ENCODE measurements around the gene LY6G6D. TPM values are rescaled to one million over a fixed set of nuclear protein-coding genes. Genes with fewer than 3 reads are reported as not detected.

Gene LY6G6D
- total RNA-seq, 2 donors from 2014 or later: not detected

DNA sequence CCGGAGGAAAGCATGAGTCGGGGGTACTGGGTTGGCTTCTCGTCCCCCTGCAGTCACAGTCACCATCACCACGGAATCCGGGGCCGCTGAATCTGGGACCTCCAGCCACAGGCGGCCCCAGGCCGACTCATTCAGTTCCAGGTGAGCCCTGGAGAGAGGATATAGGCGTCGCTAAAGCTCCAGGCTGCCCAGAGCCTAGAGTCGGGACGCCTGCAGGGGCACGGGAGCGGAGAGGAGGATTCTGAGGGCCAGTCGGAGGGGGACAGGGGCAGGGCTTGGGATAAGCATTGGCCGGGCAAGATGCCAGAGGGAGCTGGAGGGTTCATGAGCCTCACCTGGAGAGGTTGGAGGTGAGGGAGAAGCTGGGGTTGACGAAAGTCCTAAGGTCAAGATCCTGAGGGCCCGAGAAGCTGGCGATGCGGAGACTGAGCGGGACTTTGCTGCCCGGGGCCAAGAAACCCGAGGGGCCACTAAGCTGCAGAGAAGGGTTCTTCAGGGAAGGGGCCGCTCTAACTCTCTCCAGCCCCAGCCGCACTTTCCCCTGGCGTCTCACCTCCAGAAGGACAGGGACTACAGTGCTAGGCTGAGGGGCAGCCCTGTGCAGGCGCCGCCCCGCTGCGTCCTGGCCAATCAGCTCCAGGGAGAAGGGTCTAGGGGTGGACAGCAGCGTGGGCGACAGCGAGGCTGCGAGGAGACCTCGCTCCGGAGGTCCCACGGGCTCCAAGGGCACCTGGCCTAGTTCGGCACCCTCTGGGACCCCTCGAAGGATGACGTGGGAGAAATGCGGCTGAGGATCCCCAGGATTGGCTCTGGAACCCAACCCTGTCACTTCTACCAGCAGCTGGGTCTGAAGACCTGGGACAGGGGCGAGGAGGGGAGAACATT lies 51.0 kb downstream of the LY6G6D start:
- Histone ChIP-seq H3K27me3 (replicated peaks; ENCODE audit: insufficient read depth) (no peaks in the 10 kb centered on the region), H3K36me3 (no peaks in the 10 kb centered on the region), H3K9me3 (no peaks in the 10 kb centered on the region), H3K4me3 (peak overlapping the region in 1 of 2 donors; percentile 15), H3K27ac (no peak overlapping the region), H3K4me1 (replicated peaks) (no peaks in the 10 kb centered on the region)
- intact Hi-C loops (cut with DNase I): no loop called here
- 37% methylated on average over 42 of the region's 42 CpGs for WGBS
- TF ChIP-seq, protein P1, sequence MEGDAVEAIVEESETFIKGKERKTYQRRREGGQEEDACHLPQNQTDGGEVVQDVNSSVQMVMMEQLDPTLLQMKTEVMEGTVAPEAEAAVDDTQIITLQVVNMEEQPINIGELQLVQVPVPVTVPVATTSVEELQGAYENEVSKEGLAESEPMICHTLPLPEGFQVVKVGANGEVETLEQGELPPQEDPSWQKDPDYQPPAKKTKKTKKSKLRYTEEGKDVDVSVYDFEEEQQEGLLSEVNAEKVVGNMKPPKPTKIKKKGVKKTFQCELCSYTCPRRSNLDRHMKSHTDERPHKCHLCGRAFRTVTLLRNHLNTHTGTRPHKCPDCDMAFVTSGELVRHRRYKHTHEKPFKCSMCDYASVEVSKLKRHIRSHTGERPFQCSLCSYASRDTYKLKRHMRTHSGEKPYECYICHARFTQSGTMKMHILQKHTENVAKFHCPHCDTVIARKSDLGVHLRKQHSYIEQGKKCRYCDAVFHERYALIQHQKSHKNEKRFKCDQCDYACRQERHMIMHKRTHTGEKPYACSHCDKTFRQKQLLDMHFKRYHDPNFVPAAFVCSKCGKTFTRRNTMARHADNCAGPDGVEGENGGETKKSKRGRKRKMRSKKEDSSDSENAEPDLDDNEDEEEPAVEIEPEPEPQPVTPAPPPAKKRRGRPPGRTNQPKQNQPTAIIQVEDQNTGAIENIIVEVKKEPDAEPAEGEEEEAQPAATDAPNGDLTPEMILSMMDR (IDR thresholded peaks at IDR 0.05): no peak
- no peak for TF ChIP-seq POLR2A (IDR thresholded peaks at IDR 0.05)
- TF ChIP-seq POLR2AphosphoS5 (IDR thresholded peaks at IDR 0.05): no peak
- no peak for DNase-seq (ENCODE audit: low spot score)

DNA sequence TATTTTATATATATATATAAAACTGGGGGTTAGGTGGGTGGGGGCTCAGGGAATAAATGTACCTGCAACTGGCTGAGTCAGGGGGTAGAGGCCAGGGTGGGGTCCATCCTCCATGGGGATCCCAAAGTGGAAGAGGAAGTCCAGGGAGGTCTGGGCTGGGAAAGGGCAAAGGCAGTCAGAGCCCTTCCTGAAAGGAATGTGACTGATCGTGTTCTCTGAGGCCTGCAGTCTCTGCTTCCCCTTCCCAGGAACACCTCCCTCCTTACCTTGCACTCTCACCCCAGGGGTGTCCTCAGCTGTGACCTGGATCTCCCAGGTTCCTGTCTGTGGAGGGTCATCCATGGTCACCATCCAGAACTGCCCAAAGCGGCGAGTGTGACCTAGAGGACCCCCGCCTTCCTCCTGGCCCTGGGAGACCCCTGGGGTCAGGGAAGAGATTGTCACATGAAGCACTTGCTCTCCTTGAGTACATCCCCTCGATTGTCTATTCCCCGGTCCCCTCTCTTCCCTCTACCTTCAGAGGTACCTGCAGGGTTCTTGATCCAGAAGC lies 52.0 kb downstream of the LY6G6D start:
- DNase-seq (ENCODE audit: low spot score): no peak
- Histone ChIP-seq H3K4me3 (no peak overlapping the region), H3K27ac (no peak overlapping the region), H3K27me3 (replicated peaks; ENCODE audit: insufficient read depth) (no peaks in the 10 kb centered on the region), H3K9me3 (no peaks in the 10 kb centered on the region), H3K4me1 (replicated peaks) (no peaks in the 10 kb centered on the region), H3K36me3 (no peaks in the 10 kb centered on the region)
- TF ChIP-seq POLR2AphosphoS5 (IDR thresholded peaks at IDR 0.05): no peak
- no peak for TF ChIP-seq POLR2A (IDR thresholded peaks at IDR 0.05)
- TF ChIP-seq, protein P1 (IDR thresholded peaks at IDR 0.05): no peak
- 83% methylated on average over 6 of the region's 6 CpGs for WGBS
- intact Hi-C loops (cut with DNase I): no loop called here

Small RNA genes within 50 kb of the gene (microRNA-seq; reads per million reads assigned to microRNA genes)
- 0.92 reads per million, percentile 7 among the genes with 10 or more reads in this experiment for gene MIR4646

Small RNA genes within 50 kb of the gene (small RNA-seq; reads per million reads assigned to genes)
- gene LY6G6D (0 reads per million in 2 donors), gene MIR4646 (0 reads per million in 2 donors), gene MSH5-SAPCD1 (0 reads per million in 2 donors), gene RNU6-850P (0 reads per million in 2 donors), gene SAPCD1 (0 reads per million in 2 donors)

Other genes starting within 250 kb of the LY6G6D start
- 1 to 10 TPM; 1.3 to 5.5 TPM for gene MICB, start 217.2 kb upstream of the LY6G6D start, total RNA-seq
- not detected for gene MCCD1, start 186.4 kb upstream of the LY6G6D start, total RNA-seq
- 100 to 1,000 TPM; 227 to 390 TPM for gene DDX39B, start 173.3 kb upstream of the LY6G6D start, total RNA-seq
- gene ATP6V1G2, start 168.7 kb upstream of the LY6G6D start, total RNA-seq: under 1 TPM; 0.36 to 0.74 TPM
- 10 to 100 TPM; 38.0 to 48.7 TPM for gene NFKBIL1, start 167.7 kb upstream of the LY6G6D start, total RNA-seq
- 1 to 10 TPM in 1 of 2 donors, not detected in 1; 1.2 TPM for gene LTA, start 143.1 kb upstream of the LY6G6D start, total RNA-seq
- gene TNF, start 139.8 kb upstream of the LY6G6D start, total RNA-seq: under 1 TPM in 1 of 2 donors, not detected in 1; 0.23 TPM
- under 1 TPM in 1 of 2 donors, not detected in 1; 0.97 TPM for gene LTB, start 132.9 kb upstream of the LY6G6D start, total RNA-seq
- gene LST1, start 129.1 kb upstream of the LY6G6D start, total RNA-seq: 1 to 10 TPM in 1 of 2 donors, not detected in 1; 3.1 TPM
- gene NCR3, start 122.3 kb upstream of the LY6G6D start, total RNA-seq: not detected
- 10 to 100 TPM; 11.1 to 14.6 TPM for gene AIF1, start 100.1 kb upstream of the LY6G6D start, total RNA-seq
- gene PRRC2A, start 94.6 kb upstream of the LY6G6D start, total RNA-seq: 100 to 1,000 TPM; 129 to 247 TPM
- gene BAG6, start 62.7 kb upstream of the LY6G6D start, total RNA-seq: 100 to 1,000 TPM; 261 to 537 TPM
- 1 to 10 TPM; 1.6 to 6.8 TPM for gene APOM, start 59.5 kb upstream of the LY6G6D start, total RNA-seq
- gene C6orf47, start 54.6 kb upstream of the LY6G6D start, total RNA-seq: 10 to 100 TPM; 25.5 to 30.1 TPM
- gene GPANK1, start 50.4 kb upstream of the LY6G6D start, total RNA-seq: 10 to 100 TPM; 19.7 to 28.1 TPM
- 100 to 1,000 TPM; 214 to 285 TPM for gene CSNK2B, start 49.3 kb upstream of the LY6G6D start, total RNA-seq
- gene LY6G5B, start 45.4 kb upstream of the LY6G6D start, total RNA-seq: 10 to 100 TPM in 1 of 2 donors, 1 to 10 TPM in 1; 1.8 to 13.0 TPM
- 1 to 10 TPM; 1.6 to 2.6 TPM for gene LY6G5C, start 34.3 kb upstream of the LY6G6D start, total RNA-seq
- 10 to 100 TPM; 78.1 to 83.6 TPM for gene ABHD16A, start 12.0 kb upstream of the LY6G6D start, total RNA-seq
- gene LY6G6F, start 8.5 kb upstream of the LY6G6D start, total RNA-seq: 1 to 10 TPM in 1 of 2 donors, not detected in 1; 3.7 TPM
- not detected for gene LY6G6C, start 6.4 kb downstream of the LY6G6D start, total RNA-seq
- gene MPIG6B, start 8.0 kb downstream of the LY6G6D start, total RNA-seq: under 1 TPM in 1 of 2 donors, not detected in 1; 0.74 TPM
- 10 to 100 TPM; 73.3 to 83.7 TPM for gene DDAH2, start 14.0 kb downstream of the LY6G6D start, total RNA-seq
- 100 to 1,000 TPM; 224 to 331 TPM for gene CLIC1, start 21.2 kb downstream of the LY6G6D start, total RNA-seq
- gene MSH5, start 24.7 kb downstream of the LY6G6D start, total RNA-seq: 10 to 100 TPM; 10.5 to 72.4 TPM
- gene SAPCD1, start 47.3 kb downstream of the LY6G6D start, total RNA-seq: 10 to 100 TPM in 1 of 2 donors, 1 to 10 TPM in 1; 1.9 to 15.7 TPM
- 10 to 100 TPM in 1 of 2 donors, 1 to 10 TPM in 1; 2.7 to 13.0 TPM for gene VWA7, start 62.0 kb downstream of the LY6G6D start, total RNA-seq
- gene VARS1, start 80.4 kb downstream of the LY6G6D start, total RNA-seq: 10 to 100 TPM; 38.5 to 49.9 TPM
- 10 to 100 TPM; 51.9 to 52.5 TPM for gene LSM2, start 91.6 kb downstream of the LY6G6D start, total RNA-seq
- 1 to 10 TPM; 1.5 to 8.5 TPM for gene HSPA1L, start 99.9 kb downstream of the LY6G6D start, total RNA-seq
- gene HSPA1A, start 100.2 kb downstream of the LY6G6D start, total RNA-seq: 100 to 1,000 TPM; 230 to 440 TPM
- gene HSPA1B, start 112.4 kb downstream of the LY6G6D start, total RNA-seq: 100 to 1,000 TPM; 331 to 360 TPM
- 100 to 1,000 TPM in 1 of 2 donors, 10 to 100 TPM in 1; 88.4 to 117 TPM for gene NEU1, start 147.5 kb downstream of the LY6G6D start, total RNA-seq
- 100 to 1,000 TPM; 125 to 332 TPM for gene SLC44A4, start 163.6 kb downstream of the LY6G6D start, total RNA-seq
- 10 to 100 TPM; 53.6 to 92.8 TPM for gene EHMT2, start 182.3 kb downstream of the LY6G6D start, total RNA-seq
- 1 to 10 TPM; 3.8 to 4.1 TPM for gene ZBTB12, start 186.7 kb downstream of the LY6G6D start, total RNA-seq
- gene C2, start 212.4 kb downstream of the LY6G6D start, total RNA-seq: 10 to 100 TPM in 1 of 2 donors, 1 to 10 TPM in 1; 7.9 to 16.0 TPM
- 10 to 100 TPM; 32.1 to 48.6 TPM for gene CFB, start 230.7 kb downstream of the LY6G6D start, total RNA-seq
- 10 to 100 TPM; 88.9 to 94.0 TPM for gene NELFE, start 243.6 kb downstream of the LY6G6D start, total RNA-seq
- 10 to 100 TPM; 34.8 to 66.2 TPM for gene SKIC2, start 243.8 kb downstream of the LY6G6D start, total RNA-seq

Measured in prostate gland (tissue), 2 donors.